A549 (cell line): ENCODE results near the gene CMTR1. TPM values are rescaled to one million over a fixed set of nuclear protein-coding genes. Genes with fewer than 3 reads are reported as not detected.
A peak's percentile ranks its signal among the peaks of the same experiment; 100 is the strongest.

Source experiments
- ATAC-seq, 2 experiments: fragments of 200-7000 bp in 1 of 2; fragments of >200 bp in 1 of 2; cut with Nextera tagmentation in 1 of 2; cut with Tn5 transposase in 1 of 2; 3 replicates each; pipeline versions ENCODE4 v1.8.0 to v1.9.1; 2018 to 2020; ENCODE audit warnings: mild to moderate bottlenecking in 1 of 2, moderate library complexity in 1 of 2
- CTCF ChIA-PET: fragments of 300-600 bp; sonication (Branson Sonifier 250); formaldehyde crosslinking; extraction: SDS; loops from one replicate; lab custom pipeline; 2021; ENCODE audit warnings: antibody characterized with exemption, inconsistent platforms; lab: Yijun Ruan, JAX
- POLR2A ChIA-PET: fragments of 350-600 bp; formaldehyde crosslinking; extraction: SDS; loops from one replicate; lab custom pipeline; 2021; ENCODE audit warnings: antibody characterized with exemption, inconsistent platforms; lab: Yijun Ruan, JAX
- DNase-seq, 2 experiments: peaks; one replicate each; pipeline versions ENCODE4 v3.0.0 to v3.0.0-alpha.2; 2011 to 2016; ENCODE audit warnings: low read depth in 1 of 2, low spot score in 1 of 2
- FAIRE-seq: peaks from 2 replicates; lab custom pipeline; 2011; peaks lifted over from hg19 to GRCh38; lab: Jason Lieb, UNC
- H3K27ac ChIP-seq, 2 experiments: fragments of >200 bp; sonication (Bioruptor Twin); formaldehyde crosslinking; 3 replicates each; pipeline ENCODE4 v1.5.1; 2016 to 2017
- H3K4me1 ChIP-seq: fragments of >200 bp; sonication (Bioruptor Twin); formaldehyde crosslinking; 3 replicates; pipeline ENCODE4 v1.6.1; 2016
- H3K4me2 ChIP-seq: fragments of >200 bp; sonication (Bioruptor Twin); formaldehyde crosslinking; 3 replicates; pipeline ENCODE4 v1.6.1; 2016
- H3K4me3 ChIP-seq: fragments of >200 bp; sonication (Bioruptor Twin); formaldehyde crosslinking; 3 replicates; pipeline ENCODE4 v1.5.1; 2016
- H3K9me3 ChIP-seq: fragments of >200 bp; sonication (Bioruptor Twin); formaldehyde crosslinking; 3 replicates; pipeline ENCODE4 v1.6.1; 2016
- ATOH8 ChIP-seq: fragments of 250-450 bp; sonication (Bioruptor Pico); IDR thresholded peaks from 2 replicates; pipeline ENCODE4 v1.5.0; 2020; ENCODE audit warnings: low read depth, mild to moderate bottlenecking, moderate library complexity
- CEBPB ChIP-seq, 2 experiments: fragments of >200 bp in 1 of 2; sonication (Bioruptor Twin) in 1 of 2; formaldehyde crosslinking in 1 of 2; IDR thresholded peaks; 2 replicates each; pipeline ENCODE4 v1.6.1; 2012 to 2016
- CTCF ChIP-seq: fragments of >200 bp; sonication (Bioruptor Twin); formaldehyde crosslinking; IDR thresholded peaks from 3 replicates; pipeline ENCODE4 v1.5.1; 2016
- E2F6 ChIP-seq: IDR thresholded peaks from 2 replicates; pipeline ENCODE4 v1.6.1; 2012; ENCODE audit warnings: low read depth, borderline replicate concordance
- MAZ ChIP-seq: fragments of 150-350 bp; IDR thresholded peaks from 2 replicates; pipeline ENCODE4 v1.6.1; 2014; ENCODE audit warnings: antibody characterized with exemption, low read depth, low read length, borderline replicate concordance
- MYC ChIP-seq: IDR thresholded peaks from 2 replicates; pipeline ENCODE4 v1.6.1; 2012; ENCODE audit warnings: mild to moderate bottlenecking, inconsistent platforms, low read length, improper control_type of control experiment, borderline replicate concordance
- POLR2A ChIP-seq: IDR thresholded peaks from 2 replicates; pipeline ENCODE4 v1.6.1; 2012; ENCODE audit warnings: mild to moderate bottlenecking, low read length
- RAD21 ChIP-seq, 2 experiments: fragments of >200 bp in 1 of 2; sonication (Bioruptor Twin) in 1 of 2; formaldehyde crosslinking in 1 of 2; IDR thresholded peaks in 1 of 2; conservative IDR thresholded peaks in 1 of 2; 2 replicates in 1 of 2; 3 replicates in 1 of 2; pipeline ENCODE4 v1.6.1; 2012 to 2018; ENCODE audit warnings: inconsistent platforms in 1 of 2
- REST ChIP-seq: fragments of 200-600 bp; sonication (generic); IDR thresholded peaks from 2 replicates; pipeline ENCODE4 v1.6.1; 2016; ENCODE audit warnings: antibody characterized with exemption, mild to moderate bottlenecking, moderate library complexity
- RFX5 ChIP-seq: fragments of 450-650 bp; IDR thresholded peaks from 2 replicates; pipeline ENCODE4 v1.7.1; 2014; ENCODE audit warnings: antibody characterized with exemption, mild to moderate bottlenecking, moderate library complexity
- SMC3 ChIP-seq: fragments of >200 bp; sonication (Bioruptor Twin); formaldehyde crosslinking; IDR thresholded peaks from 3 replicates; pipeline ENCODE4 v1.6.1; 2018; ENCODE audit warnings: inconsistent platforms
- TFCP2L1 ChIP-seq: fragments of 250-450 bp; sonication (Bioruptor Pico); IDR thresholded peaks from 2 replicates; pipeline ENCODE4 v1.5.0; 2021; ENCODE audit warnings: mild to moderate bottlenecking
- TP53 ChIP-seq: fragments of 250-450 bp; sonication (Bioruptor Pico); IDR thresholded peaks from 2 replicates; pipeline ENCODE4 v1.5.0; 2021; ENCODE audit warnings: mild to moderate bottlenecking, moderate library complexity
- ZSCAN20 ChIP-seq: fragments of 250-450 bp; sonication (Bioruptor Pico); IDR thresholded peaks from 2 replicates; pipeline ENCODE4 v1.8.0; 2022; ENCODE audit warnings: mild to moderate bottlenecking, moderate library complexity
- WGBS: methylation state at CpG from one replicate; pipeline ENCODE4 v1.1.6; 2017; ENCODE audit errors: missing lambda C conversion rate; 5-methylcytosine and 5-hydroxymethylcytosine counted together
- polyA plus RNA-seq, 4 experiments: library from polyadenylated mRNA; depleted of rRNA in 3 of 4; stranded (reverse); fragments of >200 nt; fragmentation: RNase III in 1 of 4; extraction: RNeasy Plus Mini Kit Qiagen cat#74134 plus additional on column Dnase treatment in 1 of 4; gene quantifications; 2 replicates in 3 of 4; 3 replicates in 1 of 4; pipeline ENCODE4 v1.2.3, GENCODE V29; 2011 to 2017

CMTR1 gene
- polyA plus RNA-seq, 2 of the 4 experiments (the other 2 are of a cell fraction): 17.0 to 17.8 TPM

- FAIRE-seq (no peak), DNase-seq (no peak)
- CTCF ChIA-PET: interaction anchor here (0.7 to 4.2 kb wide), 7 partner anchors 7 to 209 kb away, joined by 3 to 30 read pairs (median 5); no protein-coding TSS in a partner anchor
- no peak overlapping the region for H3K4me2 ChIP-seq
- POLR2A ChIA-PET: no interaction called here
- H3K9me3 ChIP-seq: no peaks in the 10 kb centered on the region
- H3K27ac ChIP-seq: no peak overlapping the region
- H3K4me3 ChIP-seq: no peak overlapping the region
- TF ChIP-seq ZSCAN20: no peak
- TF ChIP-seq POLR2A: no peak
- no peak for TF ChIP-seq CEBPB (IDR thresholded peaks at IDR 0.05)
- no peak for TF ChIP-seq TFCP2L1 (CRISPR knock-in tag)
- TF ChIP-seq RFX5: no peak
- no peak for TF ChIP-seq E2F6
- TF ChIP-seq, all 56 proteins: peak for 0
- no peaks in the 10 kb centered on the region for H3K4me1 ChIP-seq
- no peak for ATAC-seq
- 75% methylated on average over 10 of the region's 11 CpGs for WGBS
These were observed 50.4 kb downstream of the CMTR1 start for GRCh38 chr6:37483252-37483901.

- Histone ChIP-seq H3K4me3 (no peak overlapping the region), H3K4me1 (no peaks in the 10 kb centered on the region), H3K4me2 (no peak overlapping the region), H3K9me3 (no peaks in the 10 kb centered on the region), H3K27ac (0 out of 6 replicates have a peak overlapping the region, but pooled peaks of 1 of the 2 experiments have one; percentile 15)
- CTCF ChIA-PET: interaction anchor here (0.6 to 4.2 kb wide), 18 partner anchors 10 to 1011 kb away, joined by 3 to 30 read pairs (median 4); no protein-coding TSS in a partner anchor
- WGBS: 94% methylated on average over 4 of the region's 20 CpGs
- DNase-seq (peak; percentile 26 to 55), FAIRE-seq (no peak), ATAC-seq (peak; percentile 88 to 93)
- TF ChIP-seq RAD21 (conservative IDR thresholded peaks at IDR 0.05 in 1 of 2, IDR thresholded peaks at IDR 0.05 in 1 of 2) (peak; percentile 84 to 85), CTCF (peak; percentile 71), SMC3 (peak; percentile 73), ATOH8 (CRISPR knock-in tag) (no peak), TP53 (no peak)
- POLR2A ChIA-PET: no interaction called here
These were observed 51.1 kb downstream of the CMTR1 start for GRCh38 chr6:37483917-37484785.

GRCh38 chr6:37484786-37485170, 51.8 kb downstream of the CMTR1 start:
- H3K4me2 ChIP-seq: no peak overlapping the region
- ChIA-PET CTCF (interaction anchor here (0.6 to 4.2 kb wide), 16 partner anchors 10 to 1011 kb away, joined by 3 to 30 read pairs (median 4); no protein-coding TSS in a partner anchor), POLR2A (no interaction called here)
- 0 out of 6 replicates have a peak overlapping the region, but pooled peaks of 1 of the 2 experiments have one; percentile 15 for H3K27ac ChIP-seq
- 91% methylated on average over 7 of the region's 7 CpGs for WGBS
- H3K4me3 ChIP-seq: no peak overlapping the region
- no peaks in the 10 kb centered on the region for H3K4me1 ChIP-seq
- H3K9me3 ChIP-seq: no peaks in the 10 kb centered on the region
- TF ChIP-seq MAZ (no peak), MYC (no peak), REST (no peak)
- ATAC-seq (no peak), DNase-seq (no peak), FAIRE-seq (no peak)
